ENCODE measurements around the gene SOBP.

- TF ChIP-seq PATZ1 (CRISPR knock-in tag; IDR thresholded peaks at IDR 0.05; ENCODE audit: borderline replicate concordance) (no peak), SNAI2 (CRISPR knock-in tag; IDR thresholded peaks at IDR 0.05) (no peak), TCF4 (CRISPR knock-in tag; IDR thresholded peaks at IDR 0.05; ENCODE audit: borderline replicate concordance) (no peak), ISL1 (CRISPR knock-in tag; IDR thresholded peaks at IDR 0.05) (no peak), ZFP30 (CRISPR knock-in tag; IDR thresholded peaks at IDR 0.05) (no peak), TOX (CRISPR knock-in tag; IDR thresholded peaks at IDR 0.05; ENCODE audit: borderline replicate concordance) (no peak), RARB (CRISPR knock-in tag; IDR thresholded peaks at IDR 0.05) (no peak)
These were observed 4.8 kb upstream of the SOBP start for GRCh38 chr6:107485157-107485556.

All from SK-N-SH treated with all-trans-retinoic acid at 6 μM for 48 hours (cell line).